Measurements from ENCODE around the gene LHFPL5. TPM values are rescaled to one million over a fixed set of nuclear protein-coding genes. Genes with fewer than 3 reads are reported as not detected.

Gene LHFPL5
- polyA plus RNA-seq, 4 donors: 0.04 to 0.12 TPM; not detected in 2

GRCh38 chr6:35786810-35787209 lies 18.3 kb upstream of the LHFPL5 start:
- H3K4me1 ChIP-seq (ENCODE audit: control insufficient read depth in 3 of 3, insufficient read depth in 2 of 3, low read depth in 1 of 3, low read length in 2 of 3): no peaks in the 10 kb centered on the region
- FAIRE-seq (no peak), DNase-seq (no peak)
- H3K9me3 ChIP-seq (ENCODE audit: control insufficient read depth in 2 of 2, insufficient read depth in 1 of 2, low read depth in 1 of 2, low read length in 1 of 2): no peaks in the 10 kb centered on the region
- WGBS, 3 donors: 42 to 57% (median 46%) methylated on average over 25 of the region's 25 CpGs
- no peak overlapping the region for H3K4me3 ChIP-seq (ENCODE audit: low read depth in 1 of 3, low read length in 3 of 3)
- H3K27me3 ChIP-seq (ENCODE audit: control insufficient read depth in 3 of 3, insufficient read depth in 3 of 3, low read length in 3 of 3): peaks cover 0 to 38% (median 11%) of the 10 kb centered on the region in 3 donors
- no peaks in the 10 kb centered on the region for H3K36me3 ChIP-seq (ENCODE audit: control insufficient read depth in 3 of 3, insufficient read depth in 2 of 3, low read depth in 1 of 3, low read length in 3 of 3)
- H3K27ac ChIP-seq (ENCODE audit: low read depth in 1 of 3, low read length in 2 of 3): no peak overlapping the region

- no peaks in the 10 kb centered on the region for H3K9me3 ChIP-seq (ENCODE audit: control insufficient read depth in 2 of 2, insufficient read depth in 1 of 2, low read depth in 1 of 2, low read length in 1 of 2)
- H3K4me1 ChIP-seq (ENCODE audit: control insufficient read depth in 3 of 3, insufficient read depth in 2 of 3, low read depth in 1 of 3, low read length in 2 of 3): no peaks in the 10 kb centered on the region
- no peaks in the 10 kb centered on the region for H3K36me3 ChIP-seq (ENCODE audit: control insufficient read depth in 3 of 3, insufficient read depth in 2 of 3, low read depth in 1 of 3, low read length in 3 of 3)
- no peak overlapping the region for H3K4me3 ChIP-seq (ENCODE audit: low read depth in 1 of 3, low read length in 3 of 3)
- H3K27ac ChIP-seq (ENCODE audit: low read depth in 1 of 3, low read length in 2 of 3): no peak overlapping the region
- H3K27me3 ChIP-seq (ENCODE audit: control insufficient read depth in 3 of 3, insufficient read depth in 3 of 3, low read length in 3 of 3): peaks cover 0 to 38% (median 14%) of the 10 kb centered on the region in 3 donors
- no peak for FAIRE-seq
- DNase-seq: peak in 1 of 2 donors; percentile 14
- WGBS, 3 donors: 38 to 73% (median 50%) methylated on average over 13 of the region's 13 CpGs
Observed at GRCh38 chr6:35787266-35788218, 17.6 kb upstream of the LHFPL5 start.

- Histone ChIP-seq H3K9me3 (ENCODE audit: control insufficient read depth in 2 of 2, insufficient read depth in 1 of 2, low read depth in 1 of 2, low read length in 1 of 2) (no peaks in the 10 kb centered on the region), H3K27me3 (ENCODE audit: control insufficient read depth in 3 of 3, insufficient read depth in 3 of 3, low read length in 3 of 3) (peaks cover 0 to 38% (median 14%) of the 10 kb centered on the region in 3 donors), H3K36me3 (ENCODE audit: control insufficient read depth in 3 of 3, insufficient read depth in 2 of 3, low read depth in 1 of 3, low read length in 3 of 3) (no peaks in the 10 kb centered on the region), H3K27ac (ENCODE audit: low read depth in 1 of 3, low read length in 2 of 3) (no peak overlapping the region), H3K4me3 (ENCODE audit: low read depth in 1 of 3, low read length in 3 of 3) (no peak overlapping the region), H3K4me1 (ENCODE audit: control insufficient read depth in 3 of 3, insufficient read depth in 2 of 3, low read depth in 1 of 3, low read length in 2 of 3) (no peaks in the 10 kb centered on the region)
- DNase-seq: no peak
- no peak for FAIRE-seq
- 44 to 59% (median 58%) methylated on average over 4 of the region's 4 CpGs for WGBS, 3 donors
Observed at GRCh38 chr6:35788423-35788982, 16.6 kb upstream of the LHFPL5 start.

GRCh38 chr6:35790683-35791082 lies 14.5 kb upstream of the LHFPL5 start:
- no peak overlapping the region for H3K4me3 ChIP-seq (ENCODE audit: low read depth in 1 of 3, low read length in 3 of 3)
- H3K36me3 ChIP-seq (ENCODE audit: control insufficient read depth in 3 of 3, insufficient read depth in 2 of 3, low read depth in 1 of 3, low read length in 3 of 3): no peaks in the 10 kb centered on the region
- DNase-seq: no peak
- WGBS, 3 donors: 71 to 77% (median 75%) methylated on average over 5 of the region's 5 CpGs
- peaks cover 0 to 34% (median 14%) of the 10 kb centered on the region in 3 donors for H3K27me3 ChIP-seq (ENCODE audit: control insufficient read depth in 3 of 3, insufficient read depth in 3 of 3, low read length in 3 of 3)
- H3K27ac ChIP-seq (ENCODE audit: low read depth in 1 of 3, low read length in 2 of 3): no peak overlapping the region
- no peak for FAIRE-seq
- H3K4me1 ChIP-seq (ENCODE audit: control insufficient read depth in 3 of 3, insufficient read depth in 2 of 3, low read depth in 1 of 3, low read length in 2 of 3): no peaks in the 10 kb centered on the region
- no peaks in the 10 kb centered on the region for H3K9me3 ChIP-seq (ENCODE audit: control insufficient read depth in 2 of 2, insufficient read depth in 1 of 2, low read depth in 1 of 2, low read length in 1 of 2)

GRCh38 chr6:35794536-35795452 lies 10.4 kb upstream of the LHFPL5 start:
- no peak for DNase-seq
- WGBS, 3 donors: 89 to 90% (median 89%) methylated on average over 17 of the region's 17 CpGs
- Histone ChIP-seq H3K4me3 (ENCODE audit: low read depth in 1 of 3, low read length in 3 of 3) (no peak overlapping the region), H3K9me3 (ENCODE audit: control insufficient read depth in 2 of 2, insufficient read depth in 1 of 2, low read depth in 1 of 2, low read length in 1 of 2) (no peaks in the 10 kb centered on the region), H3K4me1 (ENCODE audit: control insufficient read depth in 3 of 3, insufficient read depth in 2 of 3, low read depth in 1 of 3, low read length in 2 of 3) (no peaks in the 10 kb centered on the region), H3K27ac (ENCODE audit: low read depth in 1 of 3, low read length in 2 of 3) (no peak overlapping the region), H3K27me3 (ENCODE audit: control insufficient read depth in 3 of 3, insufficient read depth in 3 of 3, low read length in 3 of 3) (peaks cover 0 to 3% (median 3%) of the 10 kb centered on the region in 3 donors), H3K36me3 (ENCODE audit: control insufficient read depth in 3 of 3, insufficient read depth in 2 of 3, low read depth in 1 of 3, low read length in 3 of 3) (no peaks in the 10 kb centered on the region)
- FAIRE-seq: no peak

GRCh38 chr6:35795453-35796071 lies 9.6 kb upstream of the LHFPL5 start:
- H3K9me3 ChIP-seq (ENCODE audit: control insufficient read depth in 2 of 2, insufficient read depth in 1 of 2, low read depth in 1 of 2, low read length in 1 of 2): no peaks in the 10 kb centered on the region
- H3K4me3 ChIP-seq (ENCODE audit: low read depth in 1 of 3, low read length in 3 of 3): no peak overlapping the region
- no peaks in the 10 kb centered on the region for H3K36me3 ChIP-seq (ENCODE audit: control insufficient read depth in 3 of 3, insufficient read depth in 2 of 3, low read depth in 1 of 3, low read length in 3 of 3)
- no peak for FAIRE-seq
- DNase-seq: no peak
- 86 to 91% (median 90%) methylated on average over 11 of the region's 11 CpGs for WGBS, 3 donors
- no peak overlapping the region for H3K27ac ChIP-seq (ENCODE audit: low read depth in 1 of 3, low read length in 2 of 3)
- peaks cover 0 to 3% (median 3%) of the 10 kb centered on the region in 3 donors for H3K27me3 ChIP-seq (ENCODE audit: control insufficient read depth in 3 of 3, insufficient read depth in 3 of 3, low read length in 3 of 3)
- H3K4me1 ChIP-seq (ENCODE audit: control insufficient read depth in 3 of 3, insufficient read depth in 2 of 3, low read depth in 1 of 3, low read length in 2 of 3): no peaks in the 10 kb centered on the region

GRCh38 chr6:35796236-35796635 lies 8.9 kb upstream of the LHFPL5 start:
- H3K36me3 ChIP-seq (ENCODE audit: control insufficient read depth in 3 of 3, insufficient read depth in 2 of 3, low read depth in 1 of 3, low read length in 3 of 3): no peaks in the 10 kb centered on the region
- H3K4me3 ChIP-seq (ENCODE audit: low read depth in 1 of 3, low read length in 3 of 3): no peak overlapping the region
- FAIRE-seq: no peak
- no peaks in the 10 kb centered on the region for H3K4me1 ChIP-seq (ENCODE audit: control insufficient read depth in 3 of 3, insufficient read depth in 2 of 3, low read depth in 1 of 3, low read length in 2 of 3)
- H3K9me3 ChIP-seq (ENCODE audit: control insufficient read depth in 2 of 2, insufficient read depth in 1 of 2, low read depth in 1 of 2, low read length in 1 of 2): no peaks in the 10 kb centered on the region
- 84 to 98% (median 88%) methylated on average over 4 of the region's 4 CpGs for WGBS, 3 donors
- no peak for DNase-seq
- H3K27ac ChIP-seq (ENCODE audit: low read depth in 1 of 3, low read length in 2 of 3): no peak overlapping the region
- peaks cover 0 to 3% (median 3%) of the 10 kb centered on the region in 3 donors for H3K27me3 ChIP-seq (ENCODE audit: control insufficient read depth in 3 of 3, insufficient read depth in 3 of 3, low read length in 3 of 3)

All from small intestine (tissue), 7 donors.